ENCODE results near the gene SULT4A1. TPM values are rescaled to one million over a fixed set of nuclear protein-coding genes. Genes with fewer than 3 reads are reported as not detected.
"Not testable (repeated sequence)": the region's sequence is repeated elsewhere in the genome, so short reads cannot be mapped to it uniquely, and the experiment has no call there.

SULT4A1 gene
- total RNA-seq, 1 donor from 2014 or later: 5.9 TPM

- Mint-ChIP-seq H3K9me3 (ENCODE audit: unreplicated experiment) (peaks cover 5% of the 10 kb centered on the region), H3K27ac (ENCODE audit: unreplicated experiment) (no peak overlapping the region), H3K27me3 (ENCODE audit: low read depth, unreplicated experiment) (peaks cover 61% of the 10 kb centered on the region), H3K4me1 (ENCODE audit: low read depth, unreplicated experiment) (no peaks in the 10 kb centered on the region), H3K4me3 (ENCODE audit: unreplicated experiment) (no peak overlapping the region), H3K36me3 (ENCODE audit: low read depth, unreplicated experiment) (peaks cover 2% of the 10 kb centered on the region)
- H3K27ac ChIP-seq (ENCODE audit: low read depth, low read length): no peak overlapping the region
- H3K4me3 ChIP-seq (ENCODE audit: insufficient read depth, low read depth, low read length): no peak overlapping the region
- TF ChIP-seq EZH2 (IDR thresholded peaks at IDR 0.05; ENCODE audit: insufficient read depth, low read length): no peak
- TF ChIP-seq CTCF (IDR thresholded peaks at IDR 0.05; ENCODE audit: insufficient read depth, low read depth, low read length): no peak
- H3K4me2 ChIP-seq (ENCODE audit: low read length): no peak overlapping the region
- no peak overlapping the region for H3K9ac ChIP-seq (ENCODE audit: low read length)
- DNase-seq (ENCODE audit: low read depth) (no peak), FAIRE-seq (no peak)
- no peaks in the 10 kb centered on the region for H3K9me3 ChIP-seq (ENCODE audit: insufficient read depth, low read depth, low read length)
- no peaks in the 10 kb centered on the region for H3K36me3 ChIP-seq (ENCODE audit: insufficient read depth, low read length)
- H3K79me2 ChIP-seq (ENCODE audit: insufficient read depth, low read length): no peaks in the 10 kb centered on the region
- peaks cover 8% of the 10 kb centered on the region for H3K27me3 ChIP-seq (ENCODE audit: insufficient read depth, low read length)
- H3K4me1 ChIP-seq (ENCODE audit: insufficient read depth, low read length): no peaks in the 10 kb centered on the region
- no peaks in the 10 kb centered on the region for H4K20me1 ChIP-seq (ENCODE audit: insufficient read depth, low read length)
- no peak overlapping the region for H2AFZ ChIP-seq (ENCODE audit: low read depth, low read length)
Observed at GRCh38 chr22:43878079-43878795, 15.9 kb upstream of the SULT4A1 start.

DNA sequence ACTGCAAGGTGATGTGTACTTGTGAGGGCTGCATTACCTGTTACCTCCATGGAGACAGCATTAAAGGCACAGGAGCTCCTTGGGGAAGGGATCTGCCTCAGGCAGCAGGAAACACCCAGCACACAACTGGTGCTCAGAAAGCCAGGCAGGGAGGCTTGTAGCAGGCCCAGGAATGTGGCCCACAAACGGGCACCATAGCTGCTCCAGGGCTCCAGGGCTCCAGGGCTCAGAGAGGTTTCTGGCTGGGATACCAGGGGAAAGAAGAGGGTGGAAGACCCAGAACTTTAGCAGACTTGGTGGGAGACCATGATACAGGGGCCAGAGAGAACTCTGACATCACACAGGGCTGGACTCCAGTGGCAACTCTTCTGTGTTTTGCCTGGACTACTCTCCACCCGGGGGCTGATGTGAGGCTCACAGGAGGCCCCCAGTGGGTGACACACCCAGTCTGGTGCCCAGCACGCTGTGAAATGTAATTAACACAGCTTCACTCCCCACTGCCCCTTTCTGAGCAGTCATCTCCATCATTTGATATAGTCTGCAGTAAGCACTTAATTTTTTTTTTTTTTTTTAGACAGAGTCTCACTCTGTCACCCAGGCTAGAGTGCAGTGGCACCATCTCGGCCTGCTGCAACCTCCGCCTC, 14.7 kb upstream of the SULT4A1 start:
- peaks cover 11% of the 10 kb centered on the region for H3K27me3 ChIP-seq (ENCODE audit: insufficient read depth, low read length)
- Mint-ChIP-seq H3K4me3 (ENCODE audit: unreplicated experiment) (no peak overlapping the region), H3K4me1 (ENCODE audit: low read depth, unreplicated experiment) (no peaks in the 10 kb centered on the region), H3K27me3 (ENCODE audit: low read depth, unreplicated experiment) (peaks cover 66% of the 10 kb centered on the region), H3K27ac (ENCODE audit: unreplicated experiment) (no peak overlapping the region), H3K36me3 (ENCODE audit: low read depth, unreplicated experiment) (peaks cover 2% of the 10 kb centered on the region), H3K9me3 (ENCODE audit: unreplicated experiment) (peaks cover 5% of the 10 kb centered on the region)
- DNase-seq (ENCODE audit: low read depth): no peak
- TF ChIP-seq CTCF (IDR thresholded peaks at IDR 0.05; ENCODE audit: insufficient read depth, low read depth, low read length) (no peak), EZH2 (IDR thresholded peaks at IDR 0.05; ENCODE audit: insufficient read depth, low read length) (no peak)
- no peaks in the 10 kb centered on the region for H3K9me3 ChIP-seq (ENCODE audit: insufficient read depth, low read depth, low read length)
- H3K4me3 ChIP-seq (ENCODE audit: insufficient read depth, low read depth, low read length): no peak overlapping the region
- no peaks in the 10 kb centered on the region for H4K20me1 ChIP-seq (ENCODE audit: insufficient read depth, low read length)
- H3K4me1 ChIP-seq (ENCODE audit: insufficient read depth, low read length): no peaks in the 10 kb centered on the region
- H3K4me2 ChIP-seq (ENCODE audit: low read length): no peak overlapping the region
- no peaks in the 10 kb centered on the region for H3K79me2 ChIP-seq (ENCODE audit: insufficient read depth, low read length)
- H3K36me3 ChIP-seq (ENCODE audit: insufficient read depth, low read length): no peaks in the 10 kb centered on the region
- no peak overlapping the region for H3K27ac ChIP-seq (ENCODE audit: low read depth, low read length)
- H2AFZ ChIP-seq (ENCODE audit: low read depth, low read length): no peak overlapping the region
- FAIRE-seq: no peak
- no peak overlapping the region for H3K9ac ChIP-seq (ENCODE audit: low read length)

GRCh38 chr22:43869799-43870198, 7.5 kb upstream of the SULT4A1 start:
- Histone ChIP-seq H3K27ac (ENCODE audit: low read depth, low read length) (no peak overlapping the region), H3K36me3 (ENCODE audit: insufficient read depth, low read length) (no peaks in the 10 kb centered on the region), H3K4me2 (ENCODE audit: low read length) (no peak overlapping the region), H2AFZ (ENCODE audit: low read depth, low read length) (no peak overlapping the region), H4K20me1 (ENCODE audit: insufficient read depth, low read length) (no peaks in the 10 kb centered on the region), H3K4me3 (ENCODE audit: insufficient read depth, low read depth, low read length) (no peak overlapping the region), H3K9ac (ENCODE audit: low read length) (no peak overlapping the region), H3K4me1 (ENCODE audit: insufficient read depth, low read length) (no peaks in the 10 kb centered on the region), H3K9me3 (ENCODE audit: insufficient read depth, low read depth, low read length) (no peaks in the 10 kb centered on the region), H3K27me3 (ENCODE audit: insufficient read depth, low read length) (peaks cover 3% of the 10 kb centered on the region), H3K79me2 (ENCODE audit: insufficient read depth, low read length) (no peaks in the 10 kb centered on the region)
- FAIRE-seq (no peak), DNase-seq (ENCODE audit: low read depth) (no peak)
- Mint-ChIP-seq H3K4me3 (ENCODE audit: unreplicated experiment) (no peak overlapping the region), H3K4me1 (ENCODE audit: low read depth, unreplicated experiment) (no peaks in the 10 kb centered on the region), H3K27me3 (ENCODE audit: low read depth, unreplicated experiment) (peaks cover 42% of the 10 kb centered on the region), H3K36me3 (ENCODE audit: low read depth, unreplicated experiment) (no peaks in the 10 kb centered on the region), H3K27ac (ENCODE audit: unreplicated experiment) (no peak overlapping the region), H3K9me3 (ENCODE audit: unreplicated experiment) (peaks cover 3% of the 10 kb centered on the region)
- no peak for TF ChIP-seq EZH2 (IDR thresholded peaks at IDR 0.05; ENCODE audit: insufficient read depth, low read length)
- TF ChIP-seq CTCF (IDR thresholded peaks at IDR 0.05; ENCODE audit: insufficient read depth, low read depth, low read length): no peak

GRCh38 chr22:43869001-43869400, 6.7 kb upstream of the SULT4A1 start:
- H3K27me3 Mint-ChIP-seq (ENCODE audit: low read depth, unreplicated experiment): peaks cover 40% of the 10 kb centered on the region
- not testable (repeated sequence) for H3K36me3 Mint-ChIP-seq (ENCODE audit: low read depth, unreplicated experiment); H4K20me1 ChIP-seq (ENCODE audit: insufficient read depth, low read length); H3K4me1 ChIP-seq (ENCODE audit: insufficient read depth, low read length); H3K36me3 ChIP-seq (ENCODE audit: insufficient read depth, low read length); H3K27ac Mint-ChIP-seq (ENCODE audit: unreplicated experiment); DNase-seq (ENCODE audit: low read depth); H3K27ac ChIP-seq (ENCODE audit: low read depth, low read length); H3K9me3 ChIP-seq (ENCODE audit: insufficient read depth, low read depth, low read length); H3K9me3 Mint-ChIP-seq (ENCODE audit: unreplicated experiment); H3K79me2 ChIP-seq (ENCODE audit: insufficient read depth, low read length); H3K9ac ChIP-seq (ENCODE audit: low read length); H3K4me3 Mint-ChIP-seq (ENCODE audit: unreplicated experiment); H3K27me3 ChIP-seq (ENCODE audit: insufficient read depth, low read length); H3K4me3 ChIP-seq (ENCODE audit: insufficient read depth, low read depth, low read length); H3K4me1 Mint-ChIP-seq (ENCODE audit: low read depth, unreplicated experiment); FAIRE-seq; H3K4me2 ChIP-seq (ENCODE audit: low read length); H2AFZ ChIP-seq (ENCODE audit: low read depth, low read length)
